Stomach (tissue), 4 donors: ENCODE measurements around the gene ZNF302.

ENCODE experiments used
- POLR2A ChIP-seq, 4 donors: fragments of 450-650 bp; IDR thresholded peaks; one replicate each; pipeline ENCODE4 v1.6.1; 2016; ENCODE audit warnings: antibody characterized with exemption in 4 of 4, control low read depth in 2 of 4, mild to moderate bottlenecking in 1 of 4, moderate library complexity in 1 of 4
- POLR2AphosphoS5 ChIP-seq, 3 donors: sonication (generic); formaldehyde crosslinking; IDR thresholded peaks; one replicate each; pipeline ENCODE4 v1.6.1; 2016; ENCODE audit warnings: antibody characterized with exemption in 3 of 3

DNA sequence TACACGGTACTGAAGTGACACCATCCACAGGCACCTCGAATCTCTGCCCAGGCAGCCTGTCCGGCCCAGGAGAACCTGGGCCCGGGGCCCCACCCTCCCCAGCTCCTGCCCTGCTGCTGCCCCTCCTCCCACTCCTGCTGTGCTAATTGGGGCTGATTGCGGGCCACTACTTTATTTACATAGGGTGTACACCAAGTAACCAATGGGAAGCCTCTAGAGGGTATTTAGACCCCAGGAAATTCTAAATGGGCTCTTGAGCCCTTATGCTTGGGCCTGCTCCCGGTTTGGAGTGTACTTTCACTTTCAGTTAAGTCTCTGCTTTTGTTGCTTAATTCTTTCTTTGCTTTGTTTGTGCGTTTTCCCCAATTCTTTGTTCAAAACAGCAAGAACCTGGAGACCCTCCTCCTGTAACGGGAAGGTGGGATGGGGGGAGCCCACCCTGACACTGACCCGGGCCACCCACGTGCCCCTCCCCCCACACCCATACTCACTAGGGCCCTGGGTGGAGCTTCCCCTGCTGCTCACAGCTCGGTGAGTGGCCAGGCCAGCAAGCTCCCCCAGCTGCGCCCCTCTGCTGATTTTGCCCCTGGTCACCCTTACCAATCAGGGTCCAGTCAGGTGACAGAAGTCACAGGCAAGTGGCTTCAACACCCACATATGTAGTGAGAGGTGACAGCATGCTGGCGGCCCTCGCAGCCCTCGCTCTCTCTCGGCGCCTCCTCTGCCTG, 10.0 kb upstream of the ZNF302 start:
- TF ChIP-seq POLR2AphosphoS5 (IDR thresholded peaks at IDR 0.05) (no peak), POLR2A (IDR thresholded peaks at IDR 0.05) (no peak)
